Loucy (cell line): ENCODE results near the gene JSRP1.

Source experiments
- H2AFZ ChIP-seq: fragments of 200-600 bp; sonication (generic); 2 replicates; pipeline ENCODE4 v1.6.0; 2016; ENCODE audit warnings: antibody characterized with exemption, mild to moderate bottlenecking, low read length, moderate library complexity
- H3F3A ChIP-seq: fragments of 200-600 bp; 2 replicates; pipeline ENCODE4 v1.6.0; 2016; ENCODE audit warnings: antibody characterized with exemption, low read depth, mild to moderate bottlenecking
- H3K27me3 ChIP-seq: fragments of 200-600 bp; sonication (generic); 2 replicates; pipeline ENCODE4 v1.6.1; 2014; ENCODE audit warnings: low read length, mild to moderate bottlenecking; ENCODE audit not compliant: insufficient read depth, poor library complexity, severe bottlenecking
- H3K36me3 ChIP-seq: fragments of 200-600 bp; sonication (generic); 2 replicates; pipeline ENCODE4 v1.6.1; 2016; ENCODE audit warnings: low read length; ENCODE audit not compliant: insufficient read depth
- H3K4me1 ChIP-seq: fragments of 200-600 bp; sonication (generic); 2 replicates; pipeline ENCODE4 v1.5.1; 2014; ENCODE audit warnings: low read length, mild to moderate bottlenecking; ENCODE audit not compliant: insufficient read depth, poor library complexity, severe bottlenecking
- H3K4me2 ChIP-seq: fragments of 200-600 bp; sonication (generic); 2 replicates; pipeline ENCODE4 v1.6.0; 2014; ENCODE audit warnings: antibody characterized with exemption, low read length, low read depth, mild to moderate bottlenecking; ENCODE audit not compliant: poor library complexity, severe bottlenecking
- H3K4me3 ChIP-seq: fragments of 200-600 bp; sonication (generic); 2 replicates; pipeline ENCODE4 v1.5.1; 2014; ENCODE audit warnings: low read length, mild to moderate bottlenecking, mixed read lengths; ENCODE audit not compliant: poor library complexity, severe bottlenecking
- H3K79me2 ChIP-seq: fragments of 200-600 bp; sonication (generic); 2 replicates; pipeline ENCODE4 v1.6.1; 2014; ENCODE audit warnings: low read length; ENCODE audit not compliant: insufficient read depth
- H3K9ac ChIP-seq: fragments of 200-600 bp; sonication (generic); 2 replicates; pipeline ENCODE4 v1.6.0; 2014; ENCODE audit warnings: mild to moderate bottlenecking, low read depth, low read length, moderate library complexity; ENCODE audit not compliant: poor library complexity, severe bottlenecking
- H3K9me2 ChIP-seq: fragments of 200-600 bp; sonication (generic); replicated peaks from 2 replicates; pipeline ENCODE4 v1.6.1; 2016; ENCODE audit warnings: low read depth, low read length, mixed read lengths
- H3K9me3 ChIP-seq: fragments of 200-600 bp; sonication (generic); 2 replicates; pipeline ENCODE4 v1.6.1; 2014; ENCODE audit warnings: mild to moderate bottlenecking, antibody characterized with exemption, low read length, low read depth; ENCODE audit not compliant: insufficient read depth
- H4K20me1 ChIP-seq: fragments of 200-600 bp; sonication (generic); 2 replicates; pipeline ENCODE4 v1.6.0; 2014; ENCODE audit warnings: antibody characterized with exemption, low read length, mild to moderate bottlenecking; ENCODE audit not compliant: insufficient read depth, poor library complexity, severe bottlenecking
- EZH2phosphoT487 ChIP-seq: fragments of 200-600 bp; IDR thresholded peaks from 2 replicates; pipeline ENCODE4 v1.6.1; 2018; ENCODE audit warnings: antibody characterized with exemption, mild to moderate bottlenecking, moderate library complexity, borderline replicate concordance
- TF ChIP-seq, protein P1 (sequence below): fragments of 200-600 bp; sonication (generic); conservative IDR thresholded peaks from 2 replicates; pipeline ENCODE4 v1.5.1; 2014; ENCODE audit warnings: mild to moderate bottlenecking, antibody characterized with exemption, low read length

Gene JSRP1

DNA sequence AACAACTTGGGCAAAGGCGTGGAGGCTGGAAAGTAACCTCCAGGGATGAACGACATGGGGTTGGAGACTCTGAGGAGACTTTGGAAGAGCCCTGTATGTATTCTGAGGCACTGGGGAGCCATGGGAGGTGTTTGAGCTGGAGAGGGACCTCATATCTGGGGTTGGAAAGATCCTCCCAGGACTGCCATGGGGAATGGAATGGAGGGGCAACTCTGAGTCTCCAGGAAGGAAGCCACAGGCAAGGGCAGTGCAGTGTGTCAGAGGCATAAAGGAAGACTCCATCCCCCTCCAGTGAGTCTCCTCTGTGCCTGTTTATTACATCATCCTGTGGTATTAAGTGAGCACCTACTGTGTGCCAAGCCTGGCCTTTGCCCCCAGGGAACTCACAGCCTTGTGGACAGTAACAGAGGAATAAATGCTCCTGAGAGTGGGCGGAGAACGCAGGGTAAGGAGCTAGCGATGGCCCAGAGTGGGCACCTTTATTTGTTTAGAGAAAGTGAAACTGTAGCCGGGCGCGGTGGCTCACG is 18.0 kb upstream of the JSRP1 start:
- H3K4me2 ChIP-seq: peak overlapping the region; percentile 83
- no peaks in the 10 kb centered on the region for H3K9me2 ChIP-seq
- peaks cover 19% of the 10 kb centered on the region; the same call in 1 of the 2 replicates for H3K36me3 ChIP-seq
- no peaks in the 10 kb centered on the region for H3K9me3 ChIP-seq
- peaks cover 24% of the 10 kb centered on the region for H3K4me1 ChIP-seq
- peak overlapping the region; percentile 94 for H3K4me3 ChIP-seq
- peaks cover 63% of the 10 kb centered on the region for H3K79me2 ChIP-seq
- peak overlapping the region; percentile 54 for H3K9ac ChIP-seq
- no peak overlapping the region for H2AFZ ChIP-seq
- H3K27me3 ChIP-seq: peaks cover 12% of the 10 kb centered on the region
- H3F3A ChIP-seq: peaks cover 18% of the 10 kb centered on the region
- peaks cover 52% of the 10 kb centered on the region for H4K20me1 ChIP-seq
- TF ChIP-seq, protein P1, sequence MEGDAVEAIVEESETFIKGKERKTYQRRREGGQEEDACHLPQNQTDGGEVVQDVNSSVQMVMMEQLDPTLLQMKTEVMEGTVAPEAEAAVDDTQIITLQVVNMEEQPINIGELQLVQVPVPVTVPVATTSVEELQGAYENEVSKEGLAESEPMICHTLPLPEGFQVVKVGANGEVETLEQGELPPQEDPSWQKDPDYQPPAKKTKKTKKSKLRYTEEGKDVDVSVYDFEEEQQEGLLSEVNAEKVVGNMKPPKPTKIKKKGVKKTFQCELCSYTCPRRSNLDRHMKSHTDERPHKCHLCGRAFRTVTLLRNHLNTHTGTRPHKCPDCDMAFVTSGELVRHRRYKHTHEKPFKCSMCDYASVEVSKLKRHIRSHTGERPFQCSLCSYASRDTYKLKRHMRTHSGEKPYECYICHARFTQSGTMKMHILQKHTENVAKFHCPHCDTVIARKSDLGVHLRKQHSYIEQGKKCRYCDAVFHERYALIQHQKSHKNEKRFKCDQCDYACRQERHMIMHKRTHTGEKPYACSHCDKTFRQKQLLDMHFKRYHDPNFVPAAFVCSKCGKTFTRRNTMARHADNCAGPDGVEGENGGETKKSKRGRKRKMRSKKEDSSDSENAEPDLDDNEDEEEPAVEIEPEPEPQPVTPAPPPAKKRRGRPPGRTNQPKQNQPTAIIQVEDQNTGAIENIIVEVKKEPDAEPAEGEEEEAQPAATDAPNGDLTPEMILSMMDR: no peak

DNA sequence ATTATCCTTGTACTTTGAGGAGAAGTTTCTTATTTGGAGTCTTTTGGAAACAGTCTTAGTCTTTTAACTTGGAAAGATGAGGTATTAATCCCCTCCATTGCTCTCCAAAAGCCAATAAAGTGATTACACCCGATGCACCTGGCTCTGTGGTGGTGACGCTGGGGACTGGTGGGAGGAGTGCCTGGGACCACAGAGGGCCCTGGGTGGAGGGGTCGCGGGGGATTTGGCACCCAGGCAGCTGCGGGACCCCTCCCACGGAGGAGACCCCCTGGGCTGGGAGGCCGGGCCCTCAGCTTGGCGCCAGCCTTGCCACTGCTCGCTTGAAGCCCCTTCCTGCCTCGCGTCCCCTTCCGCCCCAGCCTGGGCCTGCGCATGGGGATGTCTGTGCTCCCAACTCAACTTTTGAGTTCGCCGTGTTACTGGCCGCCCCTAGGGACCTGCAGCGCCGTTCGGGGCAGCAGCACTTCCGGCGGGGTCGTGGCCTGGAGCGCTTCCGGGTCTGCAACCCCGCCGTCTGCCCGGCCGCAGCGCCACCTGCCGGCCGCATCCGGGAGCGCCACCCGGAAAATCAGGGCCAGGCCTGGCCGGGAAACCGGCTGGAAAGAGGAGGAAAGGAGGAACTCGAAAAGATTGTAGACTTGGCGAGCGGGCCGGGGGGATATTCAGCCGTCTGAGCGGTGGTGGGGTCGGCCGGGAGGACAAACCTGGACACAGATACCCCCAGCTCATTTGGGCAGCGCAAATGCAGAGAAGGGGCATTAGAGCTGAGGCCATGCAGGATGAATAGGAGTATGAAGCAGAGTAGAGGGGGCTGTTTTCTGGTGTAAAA is 17.4 kb upstream of the JSRP1 start:
- peak overlapping the region; percentile 83 for H3K4me2 ChIP-seq
- H3F3A ChIP-seq: peaks cover 18% of the 10 kb centered on the region
- H3K79me2 ChIP-seq: peaks cover 63% of the 10 kb centered on the region
- H3K4me1 ChIP-seq: peaks cover 28% of the 10 kb centered on the region
- peak overlapping the region; percentile 69 for H3K9ac ChIP-seq
- H3K36me3 ChIP-seq: peaks cover 19% of the 10 kb centered on the region; the same call in 1 of the 2 replicates
- H3K27me3 ChIP-seq: peaks cover 12% of the 10 kb centered on the region
- peak overlapping the region; percentile 94 for H3K4me3 ChIP-seq
- H2AFZ ChIP-seq: no peak overlapping the region
- no peak for TF ChIP-seq EZH2phosphoT487
- TF ChIP-seq, protein P1: peak; percentile 91
- no peaks in the 10 kb centered on the region for H3K9me3 ChIP-seq
- H4K20me1 ChIP-seq: peaks cover 52% of the 10 kb centered on the region
- H3K9me2 ChIP-seq: no peaks in the 10 kb centered on the region

DNA sequence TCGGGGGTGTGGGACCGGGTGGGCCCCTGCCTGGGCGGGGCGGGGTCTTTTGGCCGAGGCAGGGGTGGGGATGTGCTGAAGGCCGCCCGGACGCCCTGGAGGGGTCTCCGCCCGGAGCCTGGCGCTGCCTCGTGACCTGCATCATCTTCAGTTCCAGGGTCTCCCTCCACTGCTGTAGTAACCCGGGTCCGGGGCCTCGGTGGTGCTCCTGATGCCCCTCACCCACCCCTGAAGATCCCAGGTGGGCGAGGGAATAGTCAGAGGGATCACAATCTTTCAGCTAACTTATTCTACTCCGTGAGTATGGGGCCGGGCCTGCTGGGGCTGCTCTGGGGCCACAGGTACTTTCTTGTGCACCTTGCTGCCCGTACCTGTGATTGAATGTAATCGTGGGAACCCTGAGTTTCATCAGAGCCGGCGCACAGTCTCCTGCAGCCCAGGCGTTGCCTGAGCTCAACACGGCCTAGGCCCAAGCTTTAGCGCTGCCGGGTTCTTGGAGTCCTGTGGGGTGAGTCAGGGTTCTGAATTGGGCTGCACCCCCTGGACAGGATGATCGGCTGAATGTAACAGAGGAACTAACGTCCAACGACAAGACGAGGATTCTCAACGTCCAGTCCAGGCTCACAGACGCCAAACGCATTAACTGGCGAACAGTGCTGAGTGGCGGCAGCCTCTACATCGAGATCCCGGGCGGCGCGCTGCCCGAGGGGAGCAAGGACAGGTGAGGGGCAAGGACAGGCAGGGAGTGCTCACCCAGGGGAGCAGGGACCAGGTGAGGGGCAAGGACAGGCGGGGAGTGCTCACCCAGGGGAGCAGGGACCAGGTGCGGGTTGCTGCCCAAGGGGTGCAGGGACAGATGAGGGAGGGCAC is 15.3 kb upstream of the JSRP1 start:
- H4K20me1 ChIP-seq: peaks cover 52% of the 10 kb centered on the region
- H3K4me2 ChIP-seq: peak overlapping the region; percentile 83
- peaks cover 33% of the 10 kb centered on the region for H3K4me1 ChIP-seq
- no peak overlapping the region for H2AFZ ChIP-seq
- H3K36me3 ChIP-seq: peaks cover 19% of the 10 kb centered on the region; the same call in 1 of the 2 replicates
- peak overlapping the region; percentile 96 for H3K9ac ChIP-seq
- H3K27me3 ChIP-seq: peaks cover 12% of the 10 kb centered on the region
- peak overlapping the region; percentile 94 for H3K4me3 ChIP-seq
- TF ChIP-seq, protein P1: no peak
- no peak for TF ChIP-seq EZH2phosphoT487
- H3F3A ChIP-seq: peaks cover 18% of the 10 kb centered on the region
- no peaks in the 10 kb centered on the region for H3K9me2 ChIP-seq
- H3K9me3 ChIP-seq: no peaks in the 10 kb centered on the region
- peaks cover 63% of the 10 kb centered on the region for H3K79me2 ChIP-seq
